CD4-positive, alpha-beta T cell treated with Interleukin-10 for 1 hour (primary cell): ENCODE measurements around the gene UPK3BL2.
"Not testable (repeated sequence)": the region's sequence is repeated elsewhere in the genome, so short reads cannot be mapped to it uniquely, and the experiment has no call there.

Experiments
- DNase-seq: peaks from one replicate; pipeline ENCODE4 v3.0.0-alpha.2; 2020

Gene UPK3BL2

GRCh38 chr7:102527822-102528793 is 15.4 kb downstream of the UPK3BL2 start:
- not testable (repeated sequence) for DNase-seq

- not testable (repeated sequence) for DNase-seq
These were observed 16.3 kb downstream of the UPK3BL2 start for GRCh38 chr7:102527182-102527581.

- not testable (repeated sequence) for DNase-seq
These were observed 18.7 kb downstream of the UPK3BL2 start for GRCh38 chr7:102524803-102525202.

- not testable (repeated sequence) for DNase-seq
These were observed 22.7 kb downstream of the UPK3BL2 start for GRCh38 chr7:102520797-102521196.

GRCh38 chr7:102517550-102518147 is 25.8 kb downstream of the UPK3BL2 start, which contains the start of gene RASA4B:
Gene RASA4B, minus strand, starts transcription at chr7:102517777. Its CDS starts 67 bp downstream, at chr7:102517710.
- peak; percentile 47 for DNase-seq

- DNase-seq = not testable (repeated sequence)
These were observed 26.5 kb downstream of the UPK3BL2 start for GRCh38 chr7:102516951-102517350.

- DNase-seq = not testable (repeated sequence)
These were observed 27.6 kb downstream of the UPK3BL2 start for GRCh38 chr7:102515889-102516288.

- DNase-seq = not testable (repeated sequence)
These were observed 28.4 kb downstream of the UPK3BL2 start for GRCh38 chr7:102514881-102515721.

GRCh38 chr7:102512642-102513221 is 30.8 kb downstream of the UPK3BL2 start:
- DNase-seq = peak; percentile 29

- DNase-seq = not testable (repeated sequence)
These were observed 31.5 kb downstream of the UPK3BL2 start for GRCh38 chr7:102511860-102512522.

GRCh38 chr7:102510575-102510974 is 32.9 kb downstream of the UPK3BL2 start:
- not testable (repeated sequence) for DNase-seq

GRCh38 chr7:102507410-102508088 is 35.9 kb downstream of the UPK3BL2 start:
- DNase-seq = not testable (repeated sequence)

GRCh38 chr7:102505298-102506185 is 38.0 kb downstream of the UPK3BL2 start:
- DNase-seq = not testable (repeated sequence)

- not testable (repeated sequence) for DNase-seq
These were observed 40.4 kb downstream of the UPK3BL2 start for GRCh38 chr7:102503141-102503540.

GRCh38 chr7:102498321-102498720 is 45.2 kb downstream of the UPK3BL2 start:
- not testable (repeated sequence) for DNase-seq

- not testable (repeated sequence) for DNase-seq
These were observed 46.2 kb downstream of the UPK3BL2 start for GRCh38 chr7:102497308-102497707.

- DNase-seq = not testable (repeated sequence)
These were observed 46.6 kb downstream of the UPK3BL2 start for GRCh38 chr7:102496861-102497260.

- DNase-seq = not testable (repeated sequence)
These were observed 48.9 kb downstream of the UPK3BL2 start for GRCh38 chr7:102494473-102495149.

GRCh38 chr7:102494026-102494425 is 49.5 kb downstream of the UPK3BL2 start:
- peak; percentile 46 for DNase-seq
